ENCODE data around the gene IQSEC1.

Gene IQSEC1

DNA sequence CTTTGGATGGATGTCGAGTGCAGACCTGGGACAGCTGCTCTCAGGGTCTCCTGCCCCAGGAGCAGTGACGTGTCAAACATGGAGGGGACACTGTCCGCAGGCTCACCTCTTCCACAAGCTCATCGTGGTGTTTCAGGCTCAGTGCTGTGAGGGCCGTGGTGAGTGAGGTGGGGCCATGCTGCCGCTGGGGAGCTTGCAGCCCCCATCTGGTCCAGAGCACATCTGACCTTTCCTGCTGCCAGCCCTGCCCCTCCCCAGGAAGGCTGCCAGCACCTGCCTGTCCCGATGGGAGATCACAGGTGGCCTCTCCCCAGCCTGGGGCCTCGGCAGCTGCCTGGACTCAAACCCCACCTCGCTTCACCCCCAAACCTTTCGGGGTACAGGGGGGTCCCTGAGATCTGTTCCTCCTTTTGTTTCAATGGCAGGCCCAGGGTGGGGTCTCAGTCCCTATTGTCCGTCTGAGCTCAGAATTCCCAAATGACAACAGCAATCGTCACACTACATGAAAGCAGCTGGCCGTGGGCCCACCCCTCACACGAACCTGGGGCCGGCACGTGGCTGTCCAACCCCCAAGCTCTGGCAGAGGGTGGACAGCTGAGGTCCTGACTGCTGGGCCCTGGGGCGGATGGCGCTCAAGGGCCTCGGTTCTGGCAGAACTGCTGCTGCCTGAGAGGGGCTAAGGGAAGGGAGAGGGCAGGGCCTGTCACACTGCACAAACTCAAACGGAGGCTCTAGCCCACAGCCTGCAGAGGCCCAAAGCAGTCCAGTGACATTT, 166.9 kb downstream of the IQSEC1 start:
- no peak overlapping the region for H3K4me3 ChIP-seq (ENCODE audit: low read depth in 1 of 5, low read length in 5 of 5)
- H3K9me3 ChIP-seq (ENCODE audit: control insufficient read depth in 5 of 5, low read length in 5 of 5) = no peaks in the 10 kb centered on the region
- no peak overlapping the region for H3K27ac ChIP-seq (ENCODE audit: low read depth, low read length)
- H3K4me1 ChIP-seq (ENCODE audit: control insufficient read depth in 5 of 5, insufficient read depth in 5 of 5, low read length in 5 of 5) = peaks cover 0 to 30% (median 9%) of the 10 kb centered on the region in 5 donors
- H3K36me3 ChIP-seq (ENCODE audit: control insufficient read depth in 5 of 5, insufficient read depth in 5 of 5, low read length in 5 of 5) = peaks cover 0 to 97% (median 87%) of the 10 kb centered on the region in 5 donors
- no peak overlapping the region for H3K9ac ChIP-seq (ENCODE audit: low read length in 5 of 5)
- H3K27me3 ChIP-seq (ENCODE audit: control insufficient read depth in 5 of 5, insufficient read depth in 4 of 5, low read length in 5 of 5) = no peaks in the 10 kb centered on the region

DNA sequence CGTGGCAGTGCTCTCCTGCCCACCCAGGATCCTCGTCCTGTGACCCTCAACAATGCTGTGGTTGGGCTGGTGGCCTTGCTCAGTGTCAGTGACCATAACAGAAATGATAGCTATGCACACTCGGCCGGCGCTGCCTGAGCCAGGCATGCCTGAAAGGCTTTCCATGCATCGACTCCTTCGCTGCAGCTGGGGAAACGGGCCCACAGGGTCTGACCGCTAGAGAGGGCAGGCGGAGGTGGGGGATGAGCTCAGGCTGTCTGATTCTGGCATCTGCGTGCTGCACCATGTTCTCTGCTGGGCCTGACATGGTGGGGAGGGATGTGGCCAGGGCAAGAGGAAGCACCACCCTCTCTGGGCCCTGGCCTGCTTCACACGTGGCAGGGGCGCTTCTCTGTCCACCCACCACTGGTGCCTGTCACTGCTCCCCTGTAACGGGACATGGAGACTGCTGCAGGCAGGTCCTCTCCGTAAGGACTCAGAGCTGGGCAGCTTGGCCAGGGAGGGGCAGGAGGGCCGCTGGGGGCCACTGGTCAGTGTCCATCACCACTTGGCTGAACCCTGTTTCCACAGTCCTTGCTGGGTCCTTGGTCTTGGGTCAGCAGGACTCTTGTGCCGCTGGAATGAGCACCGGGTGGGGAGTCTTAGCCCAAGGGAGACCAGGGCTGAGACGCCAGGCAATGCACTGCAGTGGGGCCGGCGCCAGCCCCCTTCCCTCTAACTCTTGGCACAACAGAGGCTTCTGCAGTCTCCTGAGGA, 167.7 kb downstream of the IQSEC1 start:
- no peak overlapping the region for H3K9ac ChIP-seq (ENCODE audit: low read length in 5 of 5)
- no peak overlapping the region for H3K4me3 ChIP-seq (ENCODE audit: low read depth in 1 of 5, low read length in 5 of 5)
- no peaks in the 10 kb centered on the region for H3K27me3 ChIP-seq (ENCODE audit: control insufficient read depth in 5 of 5, insufficient read depth in 4 of 5, low read length in 5 of 5)
- H3K27ac ChIP-seq (ENCODE audit: low read depth, low read length) = no peak overlapping the region
- no peaks in the 10 kb centered on the region for H3K9me3 ChIP-seq (ENCODE audit: control insufficient read depth in 5 of 5, low read length in 5 of 5)
- H3K4me1 ChIP-seq (ENCODE audit: control insufficient read depth in 5 of 5, insufficient read depth in 5 of 5, low read length in 5 of 5) = peaks cover 0 to 30% (median 9%) of the 10 kb centered on the region in 5 donors
- H3K36me3 ChIP-seq (ENCODE audit: control insufficient read depth in 5 of 5, insufficient read depth in 5 of 5, low read length in 5 of 5) = peaks cover 0 to 97% (median 87%) of the 10 kb centered on the region in 5 donors

DNA sequence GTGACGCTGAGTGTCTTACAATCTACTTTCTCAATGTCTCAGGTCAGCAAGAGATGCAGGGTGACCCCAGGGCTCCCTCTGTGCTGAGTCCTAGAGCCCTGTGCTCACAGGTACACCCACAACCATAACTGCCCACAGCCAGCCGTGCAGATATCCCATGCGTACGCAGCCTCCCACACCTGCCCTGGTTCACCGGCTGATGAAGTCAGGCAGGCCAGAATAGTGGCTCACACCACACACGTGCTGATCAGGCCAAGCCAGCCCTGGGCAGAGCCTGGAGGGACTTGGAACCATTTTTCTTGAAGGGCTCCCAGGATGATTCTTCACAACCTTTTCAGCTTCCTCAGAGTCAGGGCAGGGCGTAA, 168.3 kb downstream of the IQSEC1 start:
- H3K4me3 ChIP-seq (ENCODE audit: low read depth in 1 of 5, low read length in 5 of 5) = no peak overlapping the region
- H3K27me3 ChIP-seq (ENCODE audit: control insufficient read depth in 5 of 5, insufficient read depth in 4 of 5, low read length in 5 of 5) = no peaks in the 10 kb centered on the region
- H3K4me1 ChIP-seq (ENCODE audit: control insufficient read depth in 5 of 5, insufficient read depth in 5 of 5, low read length in 5 of 5) = peaks cover 0 to 30% (median 9%) of the 10 kb centered on the region in 5 donors
- no peaks in the 10 kb centered on the region for H3K9me3 ChIP-seq (ENCODE audit: control insufficient read depth in 5 of 5, low read length in 5 of 5)
- H3K27ac ChIP-seq (ENCODE audit: low read depth, low read length) = no peak overlapping the region
- peaks cover 3 to 97% (median 86%) of the 10 kb centered on the region in 5 donors for H3K36me3 ChIP-seq (ENCODE audit: control insufficient read depth in 5 of 5, insufficient read depth in 5 of 5, low read length in 5 of 5)
- no peak overlapping the region for H3K9ac ChIP-seq (ENCODE audit: low read length in 5 of 5)

DNA sequence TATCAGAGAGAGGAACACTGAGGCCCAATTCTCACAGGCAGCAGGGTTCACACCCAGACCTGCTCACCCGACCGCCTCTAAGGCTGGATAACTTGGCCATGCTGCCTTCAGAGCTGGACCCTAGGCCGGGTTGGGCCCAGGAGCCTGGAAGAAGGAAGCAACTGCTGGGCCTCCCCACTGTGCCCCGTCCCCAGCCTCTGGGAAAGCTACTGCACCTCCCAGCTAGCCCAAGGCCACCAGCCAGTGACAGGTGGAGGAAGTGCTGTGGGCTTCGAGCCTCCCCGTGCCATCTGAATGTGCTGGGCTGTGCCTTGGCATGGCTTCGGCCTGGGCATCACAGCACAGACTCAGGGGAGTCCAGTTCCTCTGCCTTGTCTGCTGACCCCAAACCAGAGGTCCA, 169.3 kb downstream of the IQSEC1 start:
- no peak overlapping the region for H3K27ac ChIP-seq (ENCODE audit: low read depth, low read length)
- no peak overlapping the region for H3K9ac ChIP-seq (ENCODE audit: low read length in 5 of 5)
- peaks cover 5 to 97% (median 86%) of the 10 kb centered on the region in 5 donors for H3K36me3 ChIP-seq (ENCODE audit: control insufficient read depth in 5 of 5, insufficient read depth in 5 of 5, low read length in 5 of 5)
- no peaks in the 10 kb centered on the region for H3K9me3 ChIP-seq (ENCODE audit: control insufficient read depth in 5 of 5, low read length in 5 of 5)
- peaks cover 0 to 30% (median 9%) of the 10 kb centered on the region in 5 donors for H3K4me1 ChIP-seq (ENCODE audit: control insufficient read depth in 5 of 5, insufficient read depth in 5 of 5, low read length in 5 of 5)
- no peaks in the 10 kb centered on the region for H3K27me3 ChIP-seq (ENCODE audit: control insufficient read depth in 5 of 5, insufficient read depth in 4 of 5, low read length in 5 of 5)
- no peak overlapping the region for H3K4me3 ChIP-seq (ENCODE audit: low read depth in 1 of 5, low read length in 5 of 5)

DNA sequence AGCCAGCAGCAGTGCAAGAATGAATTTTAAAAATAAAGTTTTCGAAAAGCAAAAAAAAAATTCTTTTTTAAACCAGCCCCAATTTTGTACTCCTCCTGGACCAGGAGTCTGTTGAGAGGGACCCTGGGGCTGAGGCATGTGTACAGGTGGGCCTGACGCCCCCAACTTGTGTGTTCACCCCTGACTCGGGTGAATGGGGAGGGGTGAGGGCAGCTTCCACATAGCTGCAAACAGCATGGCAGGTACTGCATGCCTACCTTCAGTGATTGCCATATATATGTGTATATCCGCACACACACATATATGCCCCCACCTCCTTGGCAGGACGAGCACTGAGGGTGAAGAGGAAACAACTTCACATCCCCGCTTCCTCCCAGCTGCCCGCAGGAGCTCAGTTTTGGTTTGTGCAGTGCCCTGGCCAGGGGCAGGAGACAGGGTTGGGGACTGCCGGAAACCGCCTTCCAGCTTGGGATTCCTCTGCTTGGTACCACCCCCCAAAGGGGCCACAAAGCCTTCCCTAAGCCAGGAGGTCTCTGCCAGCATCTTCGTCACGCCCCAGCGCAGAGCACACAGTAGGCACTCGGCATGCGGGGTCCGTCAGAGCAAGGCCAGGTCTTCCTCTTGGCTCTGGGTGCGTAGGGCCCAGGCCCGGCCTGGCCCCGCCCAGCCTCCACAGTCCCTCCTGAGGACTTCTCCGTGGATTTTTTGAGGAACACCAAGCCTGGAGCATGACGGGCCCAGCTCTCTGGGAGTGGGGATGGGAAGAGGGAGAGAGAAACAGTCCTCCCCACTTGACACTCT, 170.0 kb downstream of the IQSEC1 start:
- no peak overlapping the region for H3K4me3 ChIP-seq (ENCODE audit: low read depth in 1 of 5, low read length in 5 of 5)
- no peaks in the 10 kb centered on the region for H3K27me3 ChIP-seq (ENCODE audit: control insufficient read depth in 5 of 5, insufficient read depth in 4 of 5, low read length in 5 of 5)
- H3K36me3 ChIP-seq (ENCODE audit: control insufficient read depth in 5 of 5, insufficient read depth in 5 of 5, low read length in 5 of 5) = peaks cover 5 to 97% (median 83%) of the 10 kb centered on the region in 5 donors

GRCh38 chr3:12902181-12902999, 170.8 kb downstream of the IQSEC1 start:
- H3K36me3 ChIP-seq (ENCODE audit: control insufficient read depth in 5 of 5, insufficient read depth in 5 of 5, low read length in 5 of 5) = peaks cover 5 to 92% (median 76%) of the 10 kb centered on the region in 5 donors
- no peak overlapping the region for H3K4me3 ChIP-seq (ENCODE audit: low read depth in 1 of 5, low read length in 5 of 5)
- H3K4me1 ChIP-seq (ENCODE audit: control insufficient read depth in 5 of 5, insufficient read depth in 5 of 5, low read length in 5 of 5) = peaks cover 0 to 30% (median 9%) of the 10 kb centered on the region in 5 donors
- no peaks in the 10 kb centered on the region for H3K27me3 ChIP-seq (ENCODE audit: control insufficient read depth in 5 of 5, insufficient read depth in 4 of 5, low read length in 5 of 5)
- H3K27ac ChIP-seq (ENCODE audit: low read depth, low read length) = no peak overlapping the region
- no peaks in the 10 kb centered on the region for H3K9me3 ChIP-seq (ENCODE audit: control insufficient read depth in 5 of 5, low read length in 5 of 5)
- H3K9ac ChIP-seq (ENCODE audit: low read length in 5 of 5) = no peak overlapping the region

More for the DNA sequence above, 170.0 kb downstream of the IQSEC1 start:
- Histone ChIP-seq H3K9me3 (ENCODE audit: control insufficient read depth in 5 of 5, low read length in 5 of 5) (no peaks in the 10 kb centered on the region), H3K9ac (ENCODE audit: low read length in 5 of 5) (no peak overlapping the region), H3K4me1 (ENCODE audit: control insufficient read depth in 5 of 5, insufficient read depth in 5 of 5, low read length in 5 of 5) (peaks cover 0 to 30% (median 9%) of the 10 kb centered on the region in 5 donors), H3K27ac (ENCODE audit: low read depth, low read length) (no peak overlapping the region)

DNA sequence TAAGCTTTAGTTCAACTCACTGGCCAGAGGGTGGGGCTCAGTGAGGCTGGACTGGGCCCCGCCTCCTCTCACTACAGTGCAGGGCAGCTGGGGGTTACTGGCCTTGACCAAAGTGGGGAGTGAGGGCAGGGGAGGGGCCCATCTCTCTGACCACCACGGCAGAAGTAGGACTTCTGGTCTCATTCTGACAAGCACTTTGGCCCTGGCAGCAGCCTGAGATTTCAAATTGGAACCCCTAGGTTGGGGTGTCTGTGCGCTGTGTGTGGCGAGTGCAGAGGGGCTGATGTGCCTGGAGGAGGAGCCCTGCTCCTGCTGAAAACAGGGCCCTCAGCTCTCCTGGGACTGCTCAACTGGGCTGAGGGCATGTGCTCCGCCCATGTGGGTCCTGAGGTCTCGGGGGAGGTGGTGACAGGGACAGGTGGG, 171.6 kb downstream of the IQSEC1 start:
- H3K36me3 ChIP-seq (ENCODE audit: control insufficient read depth in 5 of 5, insufficient read depth in 5 of 5, low read length in 5 of 5) = peaks cover 5 to 88% (median 70%) of the 10 kb centered on the region in 5 donors
- no peak overlapping the region for H3K4me3 ChIP-seq (ENCODE audit: low read depth in 1 of 5, low read length in 5 of 5)
- H3K9me3 ChIP-seq (ENCODE audit: control insufficient read depth in 5 of 5, low read length in 5 of 5) = no peaks in the 10 kb centered on the region
- no peak overlapping the region for H3K9ac ChIP-seq (ENCODE audit: low read length in 5 of 5)
- H3K27ac ChIP-seq (ENCODE audit: low read depth, low read length) = no peak overlapping the region
- H3K4me1 ChIP-seq (ENCODE audit: control insufficient read depth in 5 of 5, insufficient read depth in 5 of 5, low read length in 5 of 5) = peaks cover 3 to 32% (median 9%) of the 10 kb centered on the region in 5 donors
- no peaks in the 10 kb centered on the region for H3K27me3 ChIP-seq (ENCODE audit: control insufficient read depth in 5 of 5, insufficient read depth in 4 of 5, low read length in 5 of 5)

GRCh38 chr3:12900885-12901411, 172.3 kb downstream of the IQSEC1 start:
- H3K9ac ChIP-seq (ENCODE audit: low read length in 5 of 5) = no peak overlapping the region
- no peaks in the 10 kb centered on the region for H3K9me3 ChIP-seq (ENCODE audit: control insufficient read depth in 5 of 5, low read length in 5 of 5)
- H3K36me3 ChIP-seq (ENCODE audit: control insufficient read depth in 5 of 5, insufficient read depth in 5 of 5, low read length in 5 of 5) = peaks cover 5 to 81% (median 63%) of the 10 kb centered on the region in 5 donors
- H3K27ac ChIP-seq (ENCODE audit: low read depth, low read length) = no peak overlapping the region
- H3K4me1 ChIP-seq (ENCODE audit: control insufficient read depth in 5 of 5, insufficient read depth in 5 of 5, low read length in 5 of 5) = peaks cover 6 to 39% (median 13%) of the 10 kb centered on the region in 5 donors
- no peak overlapping the region for H3K4me3 ChIP-seq (ENCODE audit: low read depth in 1 of 5, low read length in 5 of 5)
- H3K27me3 ChIP-seq (ENCODE audit: control insufficient read depth in 5 of 5, insufficient read depth in 4 of 5, low read length in 5 of 5) = no peaks in the 10 kb centered on the region
